Smooth muscle cell (in vitro differentiated cells): ENCODE data around the gene FERMT2. TPM values are rescaled to one million over a fixed set of nuclear protein-coding genes. Genes with fewer than 3 reads are reported as not detected.

ENCODE experiments used
- DNase-seq: peaks from one replicate; lab custom pipeline; 2025; ENCODE audit not compliant: unreplicated experiment; lab: John Stamatoyannopoulos, UW
- H2AFZ ChIP-seq: fragments of 200-600 bp; sonication (generic); 2 replicates; pipeline ENCODE4 v1.6.0; 2016; ENCODE audit warnings: antibody characterized with exemption, low read depth, mild to moderate bottlenecking
- H3F3A ChIP-seq: fragments of 200-600 bp; sonication (generic); 2 replicates; pipeline ENCODE4 v1.6.0; 2017; ENCODE audit warnings: antibody characterized with exemption, low read depth
- H3K27ac ChIP-seq: fragments of 200-600 bp; sonication (generic); 2 replicates; pipeline ENCODE4 v1.5.1; 2016; ENCODE audit warnings: low read depth, mild to moderate bottlenecking
- H3K27me3 ChIP-seq: fragments of 200-600 bp; sonication (generic); 2 replicates; pipeline ENCODE4 v1.6.1; 2016; ENCODE audit warnings: low read depth, mild to moderate bottlenecking
- H3K36me3 ChIP-seq: fragments of 200-600 bp; sonication (generic); 2 replicates; pipeline ENCODE4 v1.5.1; 2016; ENCODE audit warnings: low read depth
- H3K4me1 ChIP-seq: fragments of 200-600 bp; sonication (generic); 2 replicates; pipeline ENCODE4 v1.5.1; 2016; ENCODE audit warnings: low read depth
- H3K4me2 ChIP-seq: fragments of 200-600 bp; sonication (generic); 2 replicates; pipeline ENCODE4 v1.6.0; 2016; ENCODE audit warnings: mild to moderate bottlenecking
- H3K4me3 ChIP-seq: fragments of 200-600 bp; sonication (generic); 2 replicates; pipeline ENCODE4 v1.5.1; 2016; ENCODE audit warnings: mild to moderate bottlenecking
- H3K79me2 ChIP-seq: fragments of 200-600 bp; sonication (generic); 2 replicates; pipeline ENCODE4 v1.6.0; 2016; ENCODE audit warnings: low read depth, mild to moderate bottlenecking
- H3K9ac ChIP-seq: fragments of 200-600 bp; sonication (generic); 2 replicates; pipeline ENCODE4 v1.6.0; 2016; ENCODE audit warnings: low read depth
- H3K9me3 ChIP-seq: fragments of 200-600 bp; sonication (generic); replicated peaks from 2 replicates; pipeline ENCODE4 v1.5.1; 2016; ENCODE audit warnings: low read depth
- H4K20me1 ChIP-seq: fragments of 200-600 bp; sonication (generic); 2 replicates; pipeline ENCODE4 v1.6.0; 2016; ENCODE audit warnings: low read depth
- CTCF ChIP-seq: fragments of 200-600 bp; sonication (generic); IDR thresholded peaks from 2 replicates; pipeline ENCODE4 v1.5.1; 2017; ENCODE audit warnings: borderline replicate concordance, mild to moderate bottlenecking, antibody characterized with exemption; ENCODE audit not compliant: insufficient read depth, poor library complexity, severe bottlenecking
- WGBS: methylation state at CpG from one replicate; pipeline ENCODE4 v1.1.7; 2016; ENCODE audit warnings: low lambda C conversion rate; 5-methylcytosine and 5-hydroxymethylcytosine counted together
- polyA plus RNA-seq: library from polyadenylated mRNA; unstranded; fragments of >200 nt; fragmentation: Nextera tagmentation; extraction: Ambion mirVana; gene quantifications from 2 replicates; pipeline ENCODE4 v1.2.1, GENCODE V29; 2016
- total RNA-seq: library from RNA; depleted of rRNA; stranded (reverse); fragments of >200 nt; gene quantifications from 2 replicates; pipeline ENCODE4 v1.2.3, GENCODE V29; 2014

The FERMT2 gene
- total and polyA plus RNA-seq, 2 experiments from 2014 or later = 112 to 271 TPM

- H3K27ac ChIP-seq = peak overlapping the region; percentile 53
- H3K36me3 ChIP-seq = peaks cover 4% of the 10 kb centered on the region
- H3K9me3 ChIP-seq = no peaks in the 10 kb centered on the region
- no peak for TF ChIP-seq CTCF
- H3K9ac ChIP-seq = peak overlapping the region; percentile 67
- peaks cover 51% of the 10 kb centered on the region for H4K20me1 ChIP-seq
- peak; percentile 34 for DNase-seq
- under 1% methylated on average over 42 of the region's 56 CpGs for WGBS
- H3F3A ChIP-seq = peaks cover 26% of the 10 kb centered on the region
- peaks cover 45% of the 10 kb centered on the region for H3K4me1 ChIP-seq
- H3K27me3 ChIP-seq = no peaks in the 10 kb centered on the region
- peak overlapping the region; percentile 68 for H3K4me3 ChIP-seq
- H2AFZ ChIP-seq = peak overlapping the region; percentile 15
- H3K4me2 ChIP-seq = peak overlapping the region; percentile 95
- peaks cover 67% of the 10 kb centered on the region for H3K79me2 ChIP-seq
Observed at GRCh38 chr14:52950410-52950897, 396 bp downstream of the FERMT2 start.

GRCh38 chr14:52949711-52950409, 990 bp downstream of the FERMT2 start:
- no peak for TF ChIP-seq CTCF
- no peak for DNase-seq
- Histone ChIP-seq H3K4me2 (peak overlapping the region; percentile 95), H3K27ac (peak overlapping the region; percentile 53), H3K27me3 (no peaks in the 10 kb centered on the region), H3K9ac (peak overlapping the region; percentile 67), H3K4me3 (peak overlapping the region; percentile 68), H3K4me1 (peaks cover 39% of the 10 kb centered on the region), H3K36me3 (peaks cover 4% of the 10 kb centered on the region), H3K79me2 (peaks cover 72% of the 10 kb centered on the region), H3F3A (peaks cover 26% of the 10 kb centered on the region), H4K20me1 (peaks cover 57% of the 10 kb centered on the region), H3K9me3 (no peaks in the 10 kb centered on the region), H2AFZ (no peak overlapping the region)
- 1% methylated on average over 24 of the region's 24 CpGs for WGBS

- H3K9ac ChIP-seq = peak overlapping the region; percentile 67
- H3K9me3 ChIP-seq = no peaks in the 10 kb centered on the region
- H3K36me3 ChIP-seq = peaks cover 4% of the 10 kb centered on the region
- peak overlapping the region; percentile 53 for H3K27ac ChIP-seq
- no peaks in the 10 kb centered on the region for H3K27me3 ChIP-seq
- WGBS = 4% methylated on average over 2 of the region's 2 CpGs
- peaks cover 23% of the 10 kb centered on the region for H3F3A ChIP-seq
- peak overlapping the region; percentile 68 for H3K4me3 ChIP-seq
- H3K4me1 ChIP-seq = peaks cover 33% of the 10 kb centered on the region
- peaks cover 79% of the 10 kb centered on the region for H3K79me2 ChIP-seq
- H3K4me2 ChIP-seq = peak overlapping the region; percentile 95
- no peak for TF ChIP-seq CTCF
- no peak overlapping the region for H2AFZ ChIP-seq
- peaks cover 63% of the 10 kb centered on the region for H4K20me1 ChIP-seq
- no peak for DNase-seq
Observed at GRCh38 chr14:52949249-52949648, 1.6 kb downstream of the FERMT2 start.
